Measurements from ENCODE around the gene FAM83G. TPM values are rescaled to one million over a fixed set of nuclear protein-coding genes. Genes with fewer than 3 reads are reported as not detected.

Gene FAM83G
- polyA plus RNA-seq, 1 of the 3 experiments (the other 2 are of a cell fraction), result 6.5 TPM

DNA sequence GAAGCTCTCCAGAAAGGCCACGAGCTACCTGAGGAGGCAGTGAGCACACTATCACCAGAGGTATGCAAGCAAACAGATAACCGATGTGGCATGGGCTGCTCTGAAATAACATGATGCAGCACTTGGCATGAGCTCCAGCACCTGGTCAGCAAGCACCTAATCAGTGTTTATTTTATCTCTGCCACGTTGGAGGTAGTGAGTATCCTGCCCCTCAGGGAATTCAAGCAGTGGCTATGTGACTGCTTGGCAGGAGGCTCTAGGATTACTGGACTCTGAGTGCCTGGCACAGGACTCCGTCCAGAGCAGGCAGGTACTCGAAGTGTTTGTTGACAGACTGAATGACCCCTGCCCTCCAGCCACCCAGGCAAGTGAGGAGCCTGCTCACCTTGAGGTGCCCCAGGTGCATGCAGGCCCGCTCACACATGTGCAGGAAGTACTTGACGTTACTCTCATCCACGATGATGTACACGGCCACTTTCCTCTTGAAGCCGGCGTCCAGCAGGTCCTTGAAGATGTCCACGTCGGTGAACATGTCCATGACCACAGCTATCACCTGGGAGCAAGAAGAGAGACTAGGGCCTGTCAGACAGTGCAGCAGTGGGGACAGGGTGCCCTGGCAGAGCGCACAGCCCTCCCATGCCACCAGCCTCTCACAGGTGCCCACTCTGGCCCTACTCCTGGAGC, 16.6 kb downstream of the FAM83G start (continued):
- TF ChIP-seq, protein P1, sequence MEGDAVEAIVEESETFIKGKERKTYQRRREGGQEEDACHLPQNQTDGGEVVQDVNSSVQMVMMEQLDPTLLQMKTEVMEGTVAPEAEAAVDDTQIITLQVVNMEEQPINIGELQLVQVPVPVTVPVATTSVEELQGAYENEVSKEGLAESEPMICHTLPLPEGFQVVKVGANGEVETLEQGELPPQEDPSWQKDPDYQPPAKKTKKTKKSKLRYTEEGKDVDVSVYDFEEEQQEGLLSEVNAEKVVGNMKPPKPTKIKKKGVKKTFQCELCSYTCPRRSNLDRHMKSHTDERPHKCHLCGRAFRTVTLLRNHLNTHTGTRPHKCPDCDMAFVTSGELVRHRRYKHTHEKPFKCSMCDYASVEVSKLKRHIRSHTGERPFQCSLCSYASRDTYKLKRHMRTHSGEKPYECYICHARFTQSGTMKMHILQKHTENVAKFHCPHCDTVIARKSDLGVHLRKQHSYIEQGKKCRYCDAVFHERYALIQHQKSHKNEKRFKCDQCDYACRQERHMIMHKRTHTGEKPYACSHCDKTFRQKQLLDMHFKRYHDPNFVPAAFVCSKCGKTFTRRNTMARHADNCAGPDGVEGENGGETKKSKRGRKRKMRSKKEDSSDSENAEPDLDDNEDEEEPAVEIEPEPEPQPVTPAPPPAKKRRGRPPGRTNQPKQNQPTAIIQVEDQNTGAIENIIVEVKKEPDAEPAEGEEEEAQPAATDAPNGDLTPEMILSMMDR (IDR thresholded peaks at IDR 0.05), result no peak
- no peak for TF ChIP-seq ELF1 (IDR thresholded peaks at IDR 0.05)

DNA sequence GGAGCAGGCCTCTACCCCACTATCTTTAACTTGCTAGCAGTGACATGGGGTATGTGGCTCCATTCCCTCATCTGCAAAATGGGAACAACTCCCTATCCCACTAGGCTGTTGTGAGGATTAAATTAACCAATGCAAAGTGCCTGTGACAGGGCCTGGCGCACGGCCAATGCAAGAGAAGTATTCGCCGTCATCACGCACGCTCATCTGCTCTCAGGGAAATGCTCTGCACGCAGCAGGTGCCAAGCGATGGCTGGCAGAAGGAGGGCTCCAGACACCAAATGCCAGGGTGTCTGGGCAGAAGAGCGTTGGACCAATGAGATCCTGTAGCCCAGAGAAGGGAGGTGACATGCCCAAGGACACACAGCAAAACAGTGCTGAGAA, 17.3 kb downstream of the FAM83G start:
- H3K9me3 ChIP-seq, result no peaks in the 10 kb centered on the region
- H3K79me2 ChIP-seq (ENCODE audit: insufficient read depth), result peaks cover 10% of the 10 kb centered on the region; the same call in 1 of the 2 replicates
- H3K27ac ChIP-seq (ENCODE audit: low read depth in 2 of 2, low read length in 1 of 2), result no peak overlapping the region
- H3K36me3 ChIP-seq (replicated peaks in 1 of 2; ENCODE audit: control insufficient read depth in 1 of 2, insufficient read depth in 2 of 2, low read length in 1 of 2), result peaks cover 0 to 11% of the 10 kb centered on the region in 2 experiments
- H4K20me1 ChIP-seq (ENCODE audit: insufficient read depth), result no peaks in the 10 kb centered on the region
- H3K4me2 ChIP-seq, result no peak overlapping the region
- TF ChIP-seq, protein P2, sequence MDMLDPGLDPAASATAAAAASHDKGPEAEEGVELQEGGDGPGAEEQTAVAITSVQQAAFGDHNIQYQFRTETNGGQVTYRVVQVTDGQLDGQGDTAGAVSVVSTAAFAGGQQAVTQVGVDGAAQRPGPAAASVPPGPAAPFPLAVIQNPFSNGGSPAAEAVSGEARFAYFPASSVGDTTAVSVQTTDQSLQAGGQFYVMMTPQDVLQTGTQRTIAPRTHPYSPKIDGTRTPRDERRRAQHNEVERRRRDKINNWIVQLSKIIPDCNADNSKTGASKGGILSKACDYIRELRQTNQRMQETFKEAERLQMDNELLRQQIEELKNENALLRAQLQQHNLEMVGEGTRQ (IDR thresholded peaks at IDR 0.05; ENCODE audit: borderline replicate concordance, low read depth, low read length), result no peak
- TF ChIP-seq, protein P3, sequence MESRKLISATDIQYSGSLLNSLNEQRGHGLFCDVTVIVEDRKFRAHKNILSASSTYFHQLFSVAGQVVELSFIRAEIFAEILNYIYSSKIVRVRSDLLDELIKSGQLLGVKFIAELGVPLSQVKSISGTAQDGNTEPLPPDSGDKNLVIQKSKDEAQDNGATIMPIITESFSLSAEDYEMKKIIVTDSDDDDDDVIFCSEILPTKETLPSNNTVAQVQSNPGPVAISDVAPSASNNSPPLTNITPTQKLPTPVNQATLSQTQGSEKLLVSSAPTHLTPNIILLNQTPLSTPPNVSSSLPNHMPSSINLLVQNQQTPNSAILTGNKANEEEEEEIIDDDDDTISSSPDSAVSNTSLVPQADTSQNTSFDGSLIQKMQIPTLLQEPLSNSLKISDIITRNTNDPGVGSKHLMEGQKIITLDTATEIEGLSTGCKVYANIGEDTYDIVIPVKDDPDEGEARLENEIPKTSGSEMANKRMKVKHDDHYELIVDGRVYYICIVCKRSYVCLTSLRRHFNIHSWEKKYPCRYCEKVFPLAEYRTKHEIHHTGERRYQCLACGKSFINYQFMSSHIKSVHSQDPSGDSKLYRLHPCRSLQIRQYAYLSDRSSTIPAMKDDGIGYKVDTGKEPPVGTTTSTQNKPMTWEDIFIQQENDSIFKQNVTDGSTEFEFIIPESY (IDR thresholded peaks at IDR 0.05; ENCODE audit: borderline replicate concordance, low read depth), result no peak
- TF ChIP-seq CHD2 (IDR thresholded peaks at IDR 0.05; ENCODE audit: low read length, partially characterized antibody), result no peak
- TF ChIP-seq, protein P4, sequence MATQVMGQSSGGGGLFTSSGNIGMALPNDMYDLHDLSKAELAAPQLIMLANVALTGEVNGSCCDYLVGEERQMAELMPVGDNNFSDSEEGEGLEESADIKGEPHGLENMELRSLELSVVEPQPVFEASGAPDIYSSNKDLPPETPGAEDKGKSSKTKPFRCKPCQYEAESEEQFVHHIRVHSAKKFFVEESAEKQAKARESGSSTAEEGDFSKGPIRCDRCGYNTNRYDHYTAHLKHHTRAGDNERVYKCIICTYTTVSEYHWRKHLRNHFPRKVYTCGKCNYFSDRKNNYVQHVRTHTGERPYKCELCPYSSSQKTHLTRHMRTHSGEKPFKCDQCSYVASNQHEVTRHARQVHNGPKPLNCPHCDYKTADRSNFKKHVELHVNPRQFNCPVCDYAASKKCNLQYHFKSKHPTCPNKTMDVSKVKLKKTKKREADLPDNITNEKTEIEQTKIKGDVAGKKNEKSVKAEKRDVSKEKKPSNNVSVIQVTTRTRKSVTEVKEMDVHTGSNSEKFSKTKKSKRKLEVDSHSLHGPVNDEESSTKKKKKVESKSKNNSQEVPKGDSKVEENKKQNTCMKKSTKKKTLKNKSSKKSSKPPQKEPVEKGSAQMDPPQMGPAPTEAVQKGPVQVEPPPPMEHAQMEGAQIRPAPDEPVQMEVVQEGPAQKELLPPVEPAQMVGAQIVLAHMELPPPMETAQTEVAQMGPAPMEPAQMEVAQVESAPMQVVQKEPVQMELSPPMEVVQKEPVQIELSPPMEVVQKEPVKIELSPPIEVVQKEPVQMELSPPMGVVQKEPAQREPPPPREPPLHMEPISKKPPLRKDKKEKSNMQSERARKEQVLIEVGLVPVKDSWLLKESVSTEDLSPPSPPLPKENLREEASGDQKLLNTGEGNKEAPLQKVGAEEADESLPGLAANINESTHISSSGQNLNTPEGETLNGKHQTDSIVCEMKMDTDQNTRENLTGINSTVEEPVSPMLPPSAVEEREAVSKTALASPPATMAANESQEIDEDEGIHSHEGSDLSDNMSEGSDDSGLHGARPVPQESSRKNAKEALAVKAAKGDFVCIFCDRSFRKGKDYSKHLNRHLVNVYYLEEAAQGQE (IDR thresholded peaks at IDR 0.05; ENCODE audit: low read depth, low read length), result no peak
- TF ChIP-seq SMC3 (IDR thresholded peaks at IDR 0.05; ENCODE audit: low read depth, low read length), result no peak
- TF ChIP-seq, protein P1 (IDR thresholded peaks at IDR 0.05), result no peak
- no peak for TF ChIP-seq RFX5 (IDR thresholded peaks at IDR 0.05; ENCODE audit: low read length)
- 94% methylated on average over 8 of the region's 9 CpGs for WGBS (ENCODE audit: low lambda C conversion rate)
- H2AFZ ChIP-seq (ENCODE audit: low read depth), result no peak overlapping the region
- H3F3A ChIP-seq (replicated peaks; ENCODE audit: insufficient read depth), result no peaks in the 10 kb centered on the region
- POLR2A ChIA-PET, result no interaction called here
- no peak for DNase-seq
- no peak overlapping the region for H3K4me3 ChIP-seq (ENCODE audit: low read depth in 2 of 2, low read length in 1 of 2)
- H3K9ac ChIP-seq, result no peak overlapping the region
- H3K9me2 ChIP-seq, result no peaks in the 10 kb centered on the region
- no peaks in the 10 kb centered on the region for H3K27me3 ChIP-seq (ENCODE audit: insufficient read depth)
- CTCF ChIA-PET, result interaction anchor here (1.3 kb wide), 1 partner anchor 10 kb away, joined by 3 read pairs; no protein-coding TSS in a partner anchor
- peaks cover 0 to 3% of the 10 kb centered on the region in 2 experiments; a peak in 3 of 4 replicates for H3K4me1 ChIP-seq (ENCODE audit: control insufficient read depth in 1 of 2, insufficient read depth in 2 of 2, low read depth in 1 of 2, low read length in 1 of 2)

Data from SK-N-SH (cell line).